WTC11 (cell line): ENCODE data around the gene GMIP.

ENCODE experiments used
- CTCF ChIP-seq: fragments of 200-600 bp; IDR thresholded peaks from 2 replicates; pipeline ENCODE4 v1.8.0; 2022; ENCODE audit warnings: antibody characterized with exemption
- PREB ChIP-seq: sonication (generic); formaldehyde crosslinking; IDR thresholded peaks from 2 replicates; pipeline ENCODE4 v1.8.1; 2022; ENCODE audit warnings: mild to moderate bottlenecking, missing genetic modification reagents, moderate library complexity, borderline replicate concordance

GRCh38 chr19:19597809-19598306 is 45.6 kb downstream of the GMIP start:
- no peak for TF ChIP-seq PREB (CRISPR knock-in tag)
- no peak for TF ChIP-seq CTCF
